Suprapubic skin (tissue), 4 donors: ENCODE data around the gene HECW1.

Experiments
- CTCF ChIP-seq, 2 donors: fragments of 200-600 bp in 1 of 2; fragments of 450-650 bp in 1 of 2; sonication (generic) in 1 of 2; IDR thresholded peaks; one replicate each; pipeline ENCODE4 v1.5.1; 2016 to 2019; ENCODE audit warnings: antibody characterized with exemption in 2 of 2, mild to moderate bottlenecking in 1 of 2, moderate library complexity in 1 of 2
- POLR2A ChIP-seq, 2 donors: fragments of 450-650 bp; IDR thresholded peaks; one replicate each; pipeline ENCODE4 v1.6.1; 2017; ENCODE audit warnings: antibody characterized with exemption in 2 of 2, mild to moderate bottlenecking in 2 of 2, moderate library complexity in 2 of 2
- POLR2AphosphoS5 ChIP-seq, 3 donors: sonication (generic); formaldehyde crosslinking; IDR thresholded peaks; one replicate each; pipeline ENCODE4 v1.6.1; 2017; ENCODE audit warnings: antibody characterized with exemption in 3 of 3

DNA sequence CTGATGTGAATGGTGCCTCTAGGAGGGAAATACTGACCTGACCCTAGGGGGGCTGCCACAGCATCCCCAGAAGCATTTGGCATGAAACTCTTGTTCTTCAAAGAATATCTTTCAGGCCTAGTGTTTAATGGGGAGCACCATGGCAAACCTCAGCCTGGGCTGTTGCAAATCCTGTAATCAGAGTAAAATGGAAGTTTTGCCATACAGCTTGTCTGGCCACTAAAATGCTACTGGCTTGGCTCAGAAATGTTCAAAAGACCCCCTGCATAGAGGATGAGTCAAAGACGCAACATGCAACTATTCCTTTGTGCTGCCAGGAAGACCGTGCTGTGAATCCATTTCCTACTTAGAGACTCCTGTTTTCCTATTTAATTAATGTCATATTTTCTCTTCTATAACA, 26.7 kb downstream of the HECW1 start:
- TF ChIP-seq CTCF (IDR thresholded peaks at IDR 0.05) (no peak), POLR2A (IDR thresholded peaks at IDR 0.05) (no peak), POLR2AphosphoS5 (IDR thresholded peaks at IDR 0.05) (no peak)
